DMS153 treated with DMSO at 0.1 percent for 48 hours (cell line): Measurements from ENCODE around the gene DYNC2LI1.
"Not testable (repeated sequence)": the region's sequence is repeated elsewhere in the genome, so short reads cannot be mapped to it uniquely, and the experiment has no call there.

ENCODE experiments used
- DNase-seq: peaks from one replicate; lab custom pipeline; 2025; ENCODE audit not compliant: unreplicated experiment; lab: John Stamatoyannopoulos, UW

Gene DYNC2LI1

GRCh38 chr2:43773876-43774613 is at the start of gene DYNC2LI1:
Gene DYNC2LI1, plus strand, starts transcription at chr2:43774039. Its CDS starts 100 bp downstream, at chr2:43774139.
- DNase-seq = peak; percentile 76

GRCh38 chr2:43724728-43725526 is 48.9 kb upstream of the DYNC2LI1 start:
- DNase-seq = no peak

- DNase-seq = no peak
Measured at GRCh38 chr2:43725711-43726246, 48.1 kb upstream of the DYNC2LI1 start.

GRCh38 chr2:43726961-43727633 is 46.7 kb upstream of the DYNC2LI1 start:
- DNase-seq = not testable (repeated sequence)

GRCh38 chr2:43727634-43728014 is 46.2 kb upstream of the DYNC2LI1 start:
- no peak for DNase-seq

GRCh38 chr2:43729491-43730174 is 44.2 kb upstream of the DYNC2LI1 start:
- no peak for DNase-seq

- no peak for DNase-seq
Measured at GRCh38 chr2:43731211-43731610, 42.6 kb upstream of the DYNC2LI1 start.

GRCh38 chr2:43736637-43737036 is 37.2 kb upstream of the DYNC2LI1 start:
- DNase-seq = no peak

- no peak for DNase-seq
Measured at GRCh38 chr2:43737097-43737854, 36.6 kb upstream of the DYNC2LI1 start.

GRCh38 chr2:43737855-43738254 is 36.0 kb upstream of the DYNC2LI1 start:
- DNase-seq = no peak

GRCh38 chr2:43738257-43738656 is 35.6 kb upstream of the DYNC2LI1 start:
- no peak for DNase-seq

GRCh38 chr2:43743706-43744105 is 30.1 kb upstream of the DYNC2LI1 start:
- no peak for DNase-seq

GRCh38 chr2:43745457-43745856 is 28.4 kb upstream of the DYNC2LI1 start:
- DNase-seq = no peak

- no peak for DNase-seq
Measured at GRCh38 chr2:43748333-43748732, 25.5 kb upstream of the DYNC2LI1 start.

- no peak for DNase-seq
Measured at GRCh38 chr2:43749583-43749982, 24.3 kb upstream of the DYNC2LI1 start.

GRCh38 chr2:43751476-43751990 is 22.3 kb upstream of the DYNC2LI1 start:
- DNase-seq = no peak

GRCh38 chr2:43752302-43752701 is 21.5 kb upstream of the DYNC2LI1 start:
- no peak for DNase-seq

- no peak for DNase-seq
Measured at GRCh38 chr2:43754180-43754579, 19.7 kb upstream of the DYNC2LI1 start.

- no peak for DNase-seq
Measured at GRCh38 chr2:43758739-43759138, 15.1 kb upstream of the DYNC2LI1 start.

- DNase-seq = no peak
Measured at GRCh38 chr2:43759195-43759594, 14.6 kb upstream of the DYNC2LI1 start.
